ENCODE measurements around the gene DPPA3.
"Not testable (repeated sequence)": the region's sequence is repeated elsewhere in the genome, so short reads cannot be mapped to it uniquely, and the experiment has no call there.

DPPA3 gene

GRCh38 chr12:7711133-7711532 is at the start of gene DPPA3:
Gene DPPA3 (plus strand): TSS chr12:7711433. CDS start chr12:7711571, 138 bp downstream.
- Histone ChIP-seq H3K36me3 (ENCODE audit: insufficient read depth, low read length) (no peaks in the 10 kb centered on the region), H3K9me3 (ENCODE audit: low read depth, low read length) (no peaks in the 10 kb centered on the region), H3K9ac (ENCODE audit: insufficient read length) (no peak within 1 kb of the TSS), H3K4me3 (no peak within 1 kb of the TSS), H3K27ac (no peak within 1 kb of the TSS)
- DNase-seq (ENCODE audit: low read depth, low spot score), result no peak
- no peak for TF ChIP-seq FOXP2 (optimal IDR thresholded peaks at IDR 0.05; ENCODE audit: control extremely low read depth, extremely low read length, insufficient read depth)

GRCh38 chr12:7661741-7662140 is 49.5 kb upstream of the DPPA3 start:
- Histone ChIP-seq H3K36me3 (ENCODE audit: insufficient read depth, low read length) (no peaks in the 10 kb centered on the region), H3K9me3 (ENCODE audit: low read depth, low read length) (no peaks in the 10 kb centered on the region), H3K9ac (ENCODE audit: insufficient read length) (no peak overlapping the region), H3K4me3 (no peak overlapping the region), H3K27ac (no peak overlapping the region)
- TF ChIP-seq POLR2AphosphoS5 (IDR thresholded peaks at IDR 0.05; ENCODE audit: borderline replicate concordance, low read depth, low read length) (no peak), EZH2 (IDR thresholded peaks at IDR 0.05) (no peak), FOXP2 (optimal IDR thresholded peaks at IDR 0.05; ENCODE audit: control extremely low read depth, extremely low read length, insufficient read depth) (no peak)
- DNase-seq (ENCODE audit: low read depth, low spot score), result no peak

DNA sequence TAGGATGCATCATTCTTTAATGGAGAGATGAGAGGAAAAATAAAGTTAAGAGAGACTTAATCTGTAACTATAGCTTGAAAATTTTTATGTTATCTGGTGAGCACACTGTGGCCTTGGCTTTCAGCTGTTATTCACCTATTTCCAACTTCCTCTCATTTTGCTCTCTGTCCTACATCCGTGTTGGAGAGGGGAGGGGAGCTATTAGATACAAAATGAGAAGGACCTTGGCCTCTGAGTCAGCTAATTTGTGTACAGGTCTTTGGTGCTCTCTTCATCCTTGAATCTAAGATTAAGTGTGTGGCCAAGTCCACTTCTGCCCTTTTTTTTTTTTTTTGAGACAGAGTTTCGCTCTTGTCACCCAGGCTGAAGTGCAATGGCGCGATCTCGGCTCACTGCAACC is 44.6 kb upstream of the DPPA3 start:
- Histone ChIP-seq H3K36me3 (ENCODE audit: insufficient read depth, low read length) (no peaks in the 10 kb centered on the region), H3K27ac (no peak overlapping the region), H3K9ac (ENCODE audit: insufficient read length) (no peak overlapping the region), H3K9me3 (ENCODE audit: low read depth, low read length) (no peaks in the 10 kb centered on the region), H3K4me3 (no peak overlapping the region)
- TF ChIP-seq POLR2AphosphoS5 (IDR thresholded peaks at IDR 0.05; ENCODE audit: borderline replicate concordance, low read depth, low read length) (no peak), EZH2 (IDR thresholded peaks at IDR 0.05) (no peak), FOXP2 (optimal IDR thresholded peaks at IDR 0.05; ENCODE audit: control extremely low read depth, extremely low read length, insufficient read depth) (no peak)
- DNase-seq (ENCODE audit: low read depth, low spot score), result no peak

- Histone ChIP-seq H3K27ac (no peak overlapping the region), H3K9me3 (ENCODE audit: low read depth, low read length) (no peaks in the 10 kb centered on the region), H3K36me3 (ENCODE audit: insufficient read depth, low read length) (no peaks in the 10 kb centered on the region), H3K9ac (ENCODE audit: insufficient read length) (no peak overlapping the region), H3K4me3 (no peak overlapping the region)
- TF ChIP-seq FOXP2 (optimal IDR thresholded peaks at IDR 0.05; ENCODE audit: control extremely low read depth, extremely low read length, insufficient read depth) (no peak), POLR2AphosphoS5 (IDR thresholded peaks at IDR 0.05; ENCODE audit: borderline replicate concordance, low read depth, low read length) (no peak), EZH2 (IDR thresholded peaks at IDR 0.05) (no peak)
- no peak for DNase-seq (ENCODE audit: low read depth, low spot score)
Measured at GRCh38 chr12:7667125-7667524, 44.1 kb upstream of the DPPA3 start.

DNA sequence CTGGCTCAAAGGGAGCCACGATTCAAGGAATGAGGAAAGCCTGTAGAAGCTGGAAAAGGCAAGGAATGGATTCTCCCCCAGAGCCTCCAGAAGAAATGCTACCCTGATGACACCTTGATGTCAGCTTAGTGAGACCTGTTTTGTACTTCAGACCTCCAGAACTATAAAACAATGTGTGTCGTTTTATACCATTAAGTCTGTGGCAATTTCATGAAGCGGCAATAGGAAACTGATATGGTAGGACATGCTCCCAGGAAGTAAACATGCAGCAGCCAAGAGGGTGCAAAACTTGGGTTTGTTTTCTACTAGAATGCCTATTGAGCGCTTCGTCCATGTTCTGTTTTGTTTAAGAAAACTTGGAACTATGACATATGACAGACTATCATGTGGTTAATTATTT is 43.1 kb upstream of the DPPA3 start:
- no peak overlapping the region for H3K27ac ChIP-seq
- H3K9me3 ChIP-seq (ENCODE audit: low read depth, low read length), result no peaks in the 10 kb centered on the region
- no peak for TF ChIP-seq POLR2AphosphoS5 (IDR thresholded peaks at IDR 0.05; ENCODE audit: borderline replicate concordance, low read depth, low read length)
- no peak for TF ChIP-seq FOXP2 (optimal IDR thresholded peaks at IDR 0.05; ENCODE audit: control extremely low read depth, extremely low read length, insufficient read depth)
- no peak for TF ChIP-seq EZH2 (IDR thresholded peaks at IDR 0.05)
- H3K36me3 ChIP-seq (ENCODE audit: insufficient read depth, low read length), result no peaks in the 10 kb centered on the region
- DNase-seq (ENCODE audit: low read depth, low spot score), result no peak
- H3K4me3 ChIP-seq, result no peak overlapping the region
- no peak overlapping the region for H3K9ac ChIP-seq (ENCODE audit: insufficient read length)

DNA sequence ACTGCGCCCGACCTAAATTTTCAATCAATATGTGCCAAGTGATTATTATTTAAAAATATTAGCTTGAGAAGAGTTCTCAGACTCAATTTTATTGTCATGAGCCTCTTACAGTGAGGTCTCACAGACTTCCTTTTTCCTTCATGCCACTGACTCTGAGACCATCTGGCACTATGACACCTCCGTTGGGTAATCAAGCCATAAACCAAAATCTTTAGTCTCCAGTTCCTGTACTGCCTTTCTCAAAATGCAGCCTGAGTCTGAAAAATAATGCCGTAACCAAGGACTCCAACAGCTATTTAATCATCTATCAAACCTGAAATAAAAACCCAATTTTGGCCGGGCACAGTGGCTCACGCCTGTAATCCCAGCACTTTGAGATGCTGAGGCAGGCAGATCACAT is 35.8 kb upstream of the DPPA3 start:
- not testable (repeated sequence) for H3K9me3 ChIP-seq (ENCODE audit: low read depth, low read length); H3K36me3 ChIP-seq (ENCODE audit: insufficient read depth, low read length); DNase-seq (ENCODE audit: low read depth, low spot score); H3K9ac ChIP-seq (ENCODE audit: insufficient read length); H3K4me3 ChIP-seq; H3K27ac ChIP-seq

DNA sequence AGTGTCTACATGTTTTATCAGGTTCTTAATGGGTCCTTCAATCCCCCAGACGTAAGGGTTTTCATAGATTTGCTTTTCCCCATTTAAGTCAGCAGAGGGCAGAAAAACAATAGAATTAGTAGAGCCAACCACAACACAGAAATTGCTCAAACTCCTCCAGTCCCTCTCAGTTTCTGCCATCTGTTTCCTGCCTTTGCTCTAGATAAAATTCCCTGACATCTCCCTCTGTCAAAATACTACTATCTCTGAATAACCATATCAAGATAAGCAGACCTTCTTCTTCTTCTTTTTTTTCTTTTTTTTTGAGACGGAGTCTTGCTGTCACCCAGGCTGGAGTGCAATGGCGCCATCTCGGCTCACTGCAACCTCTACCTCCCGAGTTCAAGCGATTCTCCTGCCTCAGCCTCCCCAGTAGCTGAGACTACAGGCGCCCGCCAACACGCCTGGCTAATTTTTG is 33.8 kb upstream of the DPPA3 start:
- H3K9ac ChIP-seq (ENCODE audit: insufficient read length); H3K36me3 ChIP-seq (ENCODE audit: insufficient read depth, low read length); H3K4me3 ChIP-seq; H3K27ac ChIP-seq; H3K9me3 ChIP-seq (ENCODE audit: low read depth, low read length): not testable (repeated sequence)
- DNase-seq (ENCODE audit: low read depth, low spot score), result peak; percentile 34

DNA sequence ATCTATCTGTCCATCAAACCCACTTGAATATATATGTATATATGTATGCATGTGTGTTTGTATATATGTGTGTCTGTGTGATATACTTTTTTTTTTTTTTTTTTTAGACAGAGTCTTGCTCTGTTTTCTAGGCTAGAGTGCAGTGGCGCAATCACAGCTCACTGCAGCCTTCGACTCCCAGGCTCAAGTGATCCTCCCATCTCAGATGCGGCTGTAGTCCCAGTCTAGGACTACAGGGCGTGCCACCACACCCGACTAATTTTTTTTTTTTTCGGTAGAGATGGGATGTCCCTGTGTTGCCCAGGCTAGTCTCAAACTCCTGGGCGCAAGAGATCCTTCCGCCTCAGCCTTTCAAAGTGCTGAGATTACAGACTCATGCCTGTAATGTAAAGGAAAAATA is 32.5 kb upstream of the DPPA3 start:
- TF ChIP-seq FOXP2 (optimal IDR thresholded peaks at IDR 0.05; ENCODE audit: control extremely low read depth, extremely low read length, insufficient read depth) (no peak), EZH2 (IDR thresholded peaks at IDR 0.05) (no peak), POLR2AphosphoS5 (IDR thresholded peaks at IDR 0.05; ENCODE audit: borderline replicate concordance, low read depth, low read length) (no peak)
- DNase-seq (ENCODE audit: low read depth, low spot score), result no peak
- Histone ChIP-seq H3K36me3 (ENCODE audit: insufficient read depth, low read length) (no peaks in the 10 kb centered on the region), H3K27ac (no peak overlapping the region), H3K4me3 (no peak overlapping the region), H3K9ac (ENCODE audit: insufficient read length) (no peak overlapping the region), H3K9me3 (ENCODE audit: low read depth, low read length) (no peaks in the 10 kb centered on the region)

- H3K36me3 ChIP-seq (ENCODE audit: insufficient read depth, low read length), result no peaks in the 10 kb centered on the region
- H3K27ac ChIP-seq, result no peak overlapping the region
- TF ChIP-seq POLR2AphosphoS5 (IDR thresholded peaks at IDR 0.05; ENCODE audit: borderline replicate concordance, low read depth, low read length) (no peak), FOXP2 (optimal IDR thresholded peaks at IDR 0.05; ENCODE audit: control extremely low read depth, extremely low read length, insufficient read depth) (no peak), EZH2 (IDR thresholded peaks at IDR 0.05) (no peak)
- no peak overlapping the region for H3K9ac ChIP-seq (ENCODE audit: insufficient read length)
- no peak for DNase-seq (ENCODE audit: low read depth, low spot score)
- no peak overlapping the region for H3K4me3 ChIP-seq
- no peaks in the 10 kb centered on the region for H3K9me3 ChIP-seq (ENCODE audit: low read depth, low read length)
Measured at GRCh38 chr12:7679251-7680045, 31.8 kb upstream of the DPPA3 start.

All from SK-N-MC (cell line).